IMR-90 (cell line): ENCODE measurements around the gene ZNF841. TPM values are rescaled to one million over a fixed set of nuclear protein-coding genes. Genes with fewer than 3 reads are reported as not detected.

Experiments used
- ATAC-seq: fragments of 200-7000 bp; cut with Tn5 transposase; 2 replicates; pipeline ENCODE4 v1.9.1; 2020; ENCODE audit warnings: low read depth, mild to moderate bottlenecking, moderate library complexity
- BruUV-seq: library from RNA; stranded (reverse); fragments of 400-500 nt; replicated peaks from 2 replicates; lab custom pipeline; 2021; lab: Mats Ljungman, UMichigan
- CTCF ChIA-PET: fragments of 300-600 bp; formaldehyde crosslinking; extraction: SDS; loops from one replicate; lab custom pipeline; 2021; ENCODE audit warnings: antibody characterized with exemption; lab: Yijun Ruan, JAX
- POLR2A ChIA-PET: fragments of 300-600 bp; sonication (Branson Sonifier 250); formaldehyde crosslinking; loops from one replicate; lab custom pipeline; 2022; ENCODE audit warnings: antibody characterized with exemption; ENCODE audit not compliant: unreplicated experiment; lab: Charles Lee
- DNase-seq: peaks from one replicate; pipeline ENCODE4 v3.0.0; 2013
- H2AFZ ChIP-seq: replicated peaks from 2 replicates; pipeline ENCODE3; 2013; ENCODE audit warnings: low read length, mild to moderate bottlenecking; ENCODE audit not compliant: poor library complexity
- H2AK5ac ChIP-seq: 2 replicates; pipeline ENCODE4 v1.6.1; 2013; ENCODE audit warnings: low read depth, low read length, inconsistent platforms
- H2AK9ac ChIP-seq: replicated peaks from 2 replicates; pipeline ENCODE3; 2013; ENCODE audit warnings: mild to moderate bottlenecking, low read depth, low read length, moderate library complexity; ENCODE audit not compliant: poor library complexity
- H2BK120ac ChIP-seq: 2 replicates; pipeline ENCODE4 v1.6.1; 2013; ENCODE audit warnings: low read depth, low read length, inconsistent platforms
- H2BK15ac ChIP-seq: 3 replicates; pipeline ENCODE4 v1.6.1; 2013; ENCODE audit warnings: low read depth, low read length, inconsistent platforms
- H2BK20ac ChIP-seq: 2 replicates; pipeline ENCODE4 v1.6.1; 2013; ENCODE audit warnings: low read depth, mild to moderate bottlenecking, inconsistent platforms, low read length, moderate library complexity
- H2BK5ac ChIP-seq: 2 replicates; pipeline ENCODE4 v1.6.1; 2013; ENCODE audit warnings: mild to moderate bottlenecking, low read depth, low read length, inconsistent platforms; ENCODE audit not compliant: poor library complexity, severe bottlenecking
- H3K14ac ChIP-seq: replicated peaks from 2 replicates; pipeline ENCODE4 v1.6.1; 2013; ENCODE audit warnings: low read depth, low read length, inconsistent platforms
- H3K18ac ChIP-seq: 2 replicates; pipeline ENCODE4 v1.6.1; 2013; ENCODE audit warnings: low read depth, low read length, control low read depth
- H3K23ac ChIP-seq: 2 replicates; pipeline ENCODE4 v1.6.1; 2013; ENCODE audit warnings: low read depth, low read length, inconsistent platforms
- H3K27ac ChIP-seq: 2 replicates; pipeline ENCODE4 v1.5.1; 2013; ENCODE audit warnings: mild to moderate bottlenecking, control low read depth, low read length; ENCODE audit not compliant: insufficient read depth
- H3K27me3 ChIP-seq: 2 replicates; pipeline ENCODE4 v1.6.1; 2013; ENCODE audit warnings: low read length; ENCODE audit not compliant: control insufficient read depth, insufficient read depth
- H3K36me3 ChIP-seq: 2 replicates; pipeline ENCODE4 v1.6.1; 2013; ENCODE audit warnings: low read length, mixed read lengths; ENCODE audit not compliant: control insufficient read depth, insufficient read depth
- H3K4ac ChIP-seq: 2 replicates; pipeline ENCODE4 v1.6.1; 2013; ENCODE audit warnings: low read depth, low read length, inconsistent platforms
- H3K4me1 ChIP-seq: 2 replicates; pipeline ENCODE4 v1.6.1; 2013; ENCODE audit warnings: low read length, mixed read lengths; ENCODE audit not compliant: control insufficient read depth, insufficient read depth
- H3K4me2 ChIP-seq: 2 replicates; pipeline ENCODE4 v1.6.1; 2013; ENCODE audit warnings: low read depth, mild to moderate bottlenecking, control low read depth, low read length, moderate library complexity
- H3K4me3 ChIP-seq: 2 replicates; pipeline ENCODE4 v1.5.1; 2013; ENCODE audit warnings: low read depth, mild to moderate bottlenecking, control low read depth, low read length, moderate library complexity; ENCODE audit not compliant: insufficient read depth
- H3K56ac ChIP-seq: 2 replicates; pipeline ENCODE4 v1.6.1; 2013; ENCODE audit warnings: low read length, inconsistent platforms; ENCODE audit not compliant: insufficient read depth; ENCODE audit errors: extremely low read depth
- H3K79me1 ChIP-seq, 2 experiments: 2 replicates each; pipeline ENCODE4 v1.6.1; 2013; ENCODE audit warnings: low read length in 2 of 2, inconsistent platforms in 1 of 2, low read depth in 1 of 2
- H3K9ac ChIP-seq: 2 replicates; pipeline ENCODE4 v1.6.1; 2013; ENCODE audit warnings: low read depth, low read length, control low read depth
- H3K9me1 ChIP-seq: 2 replicates; pipeline ENCODE4 v1.6.1; 2013; ENCODE audit warnings: low read length, inconsistent platforms; ENCODE audit not compliant: insufficient read depth
- H3K9me3 ChIP-seq: 2 replicates; pipeline ENCODE4 v1.6.1; 2013; ENCODE audit warnings: low read length; ENCODE audit not compliant: control insufficient read depth, insufficient read depth
- H4K20me1 ChIP-seq: 2 replicates; pipeline ENCODE4 v1.6.1; 2013; ENCODE audit warnings: low read length, inconsistent platforms; ENCODE audit not compliant: insufficient read depth
- H4K5ac ChIP-seq: 2 replicates; pipeline ENCODE4 v1.6.1; 2013; ENCODE audit warnings: mild to moderate bottlenecking, low read depth, low read length, control low read depth
- H4K8ac ChIP-seq, 2 experiments: 2 replicates each; pipeline ENCODE4 v1.6.1; 2013; ENCODE audit warnings: low read depth in 2 of 2, low read length in 2 of 2, control low read depth in 1 of 2, inconsistent platforms in 1 of 2
- H4K91ac ChIP-seq: 2 replicates; pipeline ENCODE4 v1.6.1; 2013; ENCODE audit warnings: low read depth, low read length, inconsistent platforms; ENCODE audit not compliant: insufficient read depth
- ELK1 ChIP-seq: fragments of 150-350 bp; IDR thresholded peaks from 2 replicates; pipeline ENCODE4 v1.6.1; 2016; ENCODE audit warnings: low read depth, mild to moderate bottlenecking, low read length, moderate library complexity, borderline replicate concordance
- FOS ChIP-seq: fragments of 150-350 bp; IDR thresholded peaks from 2 replicates; pipeline ENCODE4 v1.6.1; 2016; ENCODE audit warnings: low read depth, low read length
- POLR2A ChIP-seq: IDR thresholded peaks from 2 replicates; pipeline ENCODE4 v1.6.1; 2012; ENCODE audit warnings: mild to moderate bottlenecking, low read depth, low read length
- RAD21 ChIP-seq: IDR thresholded peaks from 2 replicates; pipeline ENCODE4 v1.6.1; 2012; ENCODE audit warnings: low read length, improper control_type of control experiment
- RCOR1 ChIP-seq: IDR thresholded peaks from 2 replicates; pipeline ENCODE4 v1.6.1; 2012; ENCODE audit warnings: mild to moderate bottlenecking, low read length, improper control_type of control experiment; ENCODE audit not compliant: insufficient replicate concordance
- RFX5 ChIP-seq: IDR thresholded peaks from 2 replicates; pipeline ENCODE4 v1.8.0; 2012; ENCODE audit warnings: low read depth, mild to moderate bottlenecking, low read length, moderate library complexity
- SMC3 ChIP-seq: fragments of 150-350 bp; IDR thresholded peaks from 2 replicates; pipeline ENCODE4 v1.6.1; 2016; ENCODE audit warnings: low read depth, mild to moderate bottlenecking, antibody characterized with exemption, low read length, moderate library complexity
- USF2 ChIP-seq: fragments of 150-350 bp; IDR thresholded peaks from 2 replicates; pipeline ENCODE4 v1.6.1; 2017; ENCODE audit warnings: mild to moderate bottlenecking, antibody characterized with exemption, low read length, low read depth
- WGBS, 2 experiments: methylation state at CpG; one replicate each; pipeline versions ENCODE4 v1.1.5 to v1.1.7; 2013; ENCODE audit warnings: missing lambda C conversion rate in 2 of 2; ENCODE audit not compliant: insufficient read length in 1 of 2; ENCODE audit errors: extremely low coverage in 2 of 2; 5-methylcytosine and 5-hydroxymethylcytosine counted together
- dilution Hi-C: fragments of 300-500 bp; cut with HindIII; formaldehyde crosslinking; loops from one replicate; pipeline ENCODE4 v1.14.3; 2018; ENCODE audit warnings: low sequenced_read_pairs; ENCODE audit not compliant: unreplicated experiment
- in situ Hi-C: fragments of 300-500 bp; cut with MboI; formaldehyde crosslinking; loops from 3 replicates; pipeline ENCODE4 v1.14.3; 2019; ENCODE audit warnings: low sequenced_read_pairs, inconsistent platforms, mixed read lengths
- intact Hi-C: fragments of 100-400 bp; cut with micrococcal nuclease; formaldehyde crosslinking; loops from 2 replicates; pipeline ENCODE4 v1.10.0; 2022
- polyA plus RNA-seq, 3 experiments: library from polyadenylated mRNA; depleted of rRNA; stranded (reverse); fragments of >200 nt; gene quantifications; 2 replicates each; pipeline ENCODE4 v1.2.3, GENCODE V29; 2012; ENCODE audit warnings: low replicate concordance in 1 of 3
- total RNA-seq: library from RNA; depleted of rRNA; stranded (reverse); fragments of >200 nt; gene quantifications from 2 replicates; pipeline ENCODE4 v1.2.3, GENCODE V29; 2012

ZNF841 gene
- total and polyA plus RNA-seq, 2 of the 4 experiments (the other 2 are of a cell fraction) = 8.5 to 28.9 TPM

- H2AFZ ChIP-seq = no peak overlapping the region
- H3K27ac ChIP-seq = no peak overlapping the region
- no TSS peak for BruUV-seq
- dilution Hi-C loops (no loop called here), in situ Hi-C loops (no loop called here), intact Hi-C loops (no loop called here)
- no peak overlapping the region for H2AK5ac ChIP-seq
- H2BK5ac ChIP-seq = no peak overlapping the region
- no peak overlapping the region for H3K9ac ChIP-seq
- no peak overlapping the region for H4K8ac ChIP-seq
- no peaks in the 10 kb centered on the region for H3K9me1 ChIP-seq
- POLR2A ChIA-PET = no interaction called here
- H3K79me1 ChIP-seq = peaks cover 8 to 11% of the 10 kb centered on the region in 2 experiments; a peak in 3 of 4 replicates
- H3K23ac ChIP-seq = no peak overlapping the region
- no peak overlapping the region for H2BK15ac ChIP-seq
- H3K4me3 ChIP-seq = no peak overlapping the region
- no peak overlapping the region for H3K4me2 ChIP-seq
- no CpG with 5 or more reads among the region's 3 CpGs for WGBS, 2 experiments
- no peak for DNase-seq
- H3K36me3 ChIP-seq = no peaks in the 10 kb centered on the region
- TF ChIP-seq FOS (no peak), POLR2A (no peak), RFX5 (no peak), RCOR1 (no peak), SMC3 (no peak), USF2 (no peak), RAD21 (no peak), ELK1 (no peak)
- ATAC-seq = no peak
- H3K4ac ChIP-seq = no peak overlapping the region
- no peak overlapping the region for H2BK20ac ChIP-seq
- CTCF ChIA-PET = no interaction called here
- H3K9me3 ChIP-seq = peaks cover 7% of the 10 kb centered on the region
- H3K56ac ChIP-seq = no peak overlapping the region
- H2AK9ac ChIP-seq = no peak overlapping the region
- H3K27me3 ChIP-seq = no peaks in the 10 kb centered on the region
- H3K18ac ChIP-seq = no peak overlapping the region
- H2BK120ac ChIP-seq = no peak overlapping the region
- no peak overlapping the region for H4K5ac ChIP-seq
- H3K14ac ChIP-seq = no peak overlapping the region
- no peaks in the 10 kb centered on the region for H4K20me1 ChIP-seq
- H4K91ac ChIP-seq = no peak overlapping the region
- H3K4me1 ChIP-seq = peaks cover 2% of the 10 kb centered on the region
These were observed 46.5 kb upstream of the ZNF841 start for GRCh38 chr19:52142001-52142595.
